T-helper 2 cell treated with Interferon-gamma antibody and Interleukin-4, amounts not matched to agents 5 μg/mL and 100 μg/mL, for 36 hours (primary cell): Measurements from ENCODE around the gene UCN.
"Not testable (repeated sequence)": the region's sequence is repeated elsewhere in the genome, so short reads cannot be mapped to it uniquely, and the experiment has no call there.

Experiments
- DNase-seq: peaks from one replicate; pipeline ENCODE4 v3.0.0; 2021; ENCODE audit warnings: low spot score
- H3K27ac Mint-ChIP-seq: one replicate; pipeline ENCODE4 v1.8.0; 2021; ENCODE audit warnings: mild to moderate bottlenecking, mixed read lengths
- H3K27me3 Mint-ChIP-seq: one replicate; pipeline ENCODE4 v1.8.0; 2021; ENCODE audit warnings: low read depth, mixed read lengths
- H3K36me3 Mint-ChIP-seq: one replicate; pipeline ENCODE4 v1.8.0; 2021; ENCODE audit warnings: low read depth, mixed read lengths
- H3K4me1 Mint-ChIP-seq: one replicate; pipeline ENCODE4 v1.8.0; 2021; ENCODE audit warnings: low read depth, mixed read lengths
- H3K4me3 Mint-ChIP-seq: one replicate; pipeline ENCODE4 v1.8.0; 2022; ENCODE audit warnings: mild to moderate bottlenecking, moderate library complexity, mixed read lengths
- H3K9me3 Mint-ChIP-seq: one replicate; pipeline ENCODE4 v1.8.0; 2021; ENCODE audit warnings: mixed read lengths

UCN gene, protein sequence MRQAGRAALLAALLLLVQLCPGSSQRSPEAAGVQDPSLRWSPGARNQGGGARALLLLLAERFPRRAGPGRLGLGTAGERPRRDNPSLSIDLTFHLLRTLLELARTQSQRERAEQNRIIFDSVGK

DNA sequence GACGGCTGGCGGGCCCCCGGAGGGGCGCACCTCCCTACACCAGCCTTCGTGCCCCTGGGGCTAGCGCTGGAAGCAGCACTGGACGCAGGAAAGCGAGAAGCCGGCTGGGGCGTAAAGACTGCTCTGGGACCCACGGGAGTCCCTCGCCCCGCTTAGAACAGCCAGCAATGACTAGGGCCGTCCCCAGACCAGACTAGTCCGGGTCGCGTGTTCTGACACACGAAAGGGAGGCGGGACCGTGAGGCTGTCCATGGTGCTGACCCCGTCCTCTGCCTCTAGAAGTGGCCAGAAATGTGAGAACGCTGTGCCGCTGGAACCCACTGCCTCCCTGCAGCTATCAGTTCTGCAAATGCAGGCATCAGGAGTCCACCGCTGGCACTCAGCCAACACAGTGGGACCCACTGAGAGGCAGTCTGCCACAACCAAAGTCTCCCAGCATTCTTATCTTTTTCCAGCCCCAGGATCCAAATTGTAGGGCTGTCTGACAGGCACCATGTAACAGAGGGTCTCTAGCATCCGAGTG is at the start of gene UCN:
Gene UCN (minus strand): TSS at position 87 of the 523 bp plus-strand sequence. CDS start 550 bp downstream, outside the sequence.
- Mint-ChIP-seq H3K36me3 (peaks cover 11% of the 10 kb centered on the region), H3K27me3 (peaks cover 21% of the 10 kb centered on the region), H3K9me3 (no peaks in the 10 kb centered on the region), H3K4me3 (no peak within 1 kb of the TSS), H3K27ac (no peak within 1 kb of the TSS), H3K4me1 (peaks cover 3% of the 10 kb centered on the region)
- no peak for DNase-seq

DNA sequence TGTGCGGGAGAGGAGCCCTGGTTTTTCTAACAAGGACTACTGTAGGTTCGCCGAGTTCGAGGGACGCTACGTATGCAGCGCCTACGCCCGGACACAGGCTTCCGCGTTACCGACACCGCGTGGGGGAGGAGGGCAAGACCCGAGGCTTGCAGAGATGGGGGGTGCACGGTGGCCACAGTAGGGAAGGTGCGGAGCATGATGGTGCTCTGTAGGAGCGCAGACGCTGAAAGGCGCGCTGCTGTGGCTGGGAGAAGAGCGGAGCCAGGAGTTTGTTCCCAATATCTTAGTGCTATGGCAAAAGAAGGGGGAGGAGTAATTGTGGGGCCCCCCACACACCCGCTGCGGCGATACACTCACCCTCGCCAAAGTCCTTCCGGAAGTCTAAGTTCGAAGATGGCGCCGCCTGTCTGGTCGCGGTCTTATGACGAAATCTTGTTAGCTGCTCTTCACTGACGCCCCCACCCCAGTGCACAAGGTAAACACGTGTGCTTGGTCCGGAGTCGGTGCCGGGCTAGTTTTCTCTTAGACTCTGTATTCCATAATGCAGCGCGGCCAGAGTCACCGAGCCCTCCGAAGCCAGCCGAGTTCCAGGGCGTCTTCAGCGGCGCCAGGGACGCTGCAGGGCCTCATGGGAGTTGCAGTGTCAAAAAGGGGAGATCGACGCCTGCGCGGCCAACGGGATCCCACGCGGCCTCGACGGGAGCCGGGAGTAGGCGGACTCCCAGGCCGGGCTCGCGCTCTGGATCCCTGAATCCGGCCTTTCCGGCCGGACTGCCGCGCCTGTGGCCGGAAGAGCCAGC is 48.3 kb upstream of the UCN start, which contains the start of gene GTF3C2:
Gene GTF3C2 (minus strand): TSS at position 383 of the 800 bp plus-strand sequence. CDS start 13,210 bp downstream, outside the sequence.
- peak within 1 kb of the TSS; percentile 99 for H3K4me3 Mint-ChIP-seq
- peak; percentile 94 for DNase-seq
- H3K36me3 Mint-ChIP-seq = peaks cover 14% of the 10 kb centered on the region
- H3K27me3 Mint-ChIP-seq = no peaks in the 10 kb centered on the region
- H3K4me1 Mint-ChIP-seq = peaks cover 37% of the 10 kb centered on the region
- no peaks in the 10 kb centered on the region for H3K9me3 Mint-ChIP-seq
- H3K27ac Mint-ChIP-seq = peak within 1 kb of the TSS; percentile 98

DNA sequence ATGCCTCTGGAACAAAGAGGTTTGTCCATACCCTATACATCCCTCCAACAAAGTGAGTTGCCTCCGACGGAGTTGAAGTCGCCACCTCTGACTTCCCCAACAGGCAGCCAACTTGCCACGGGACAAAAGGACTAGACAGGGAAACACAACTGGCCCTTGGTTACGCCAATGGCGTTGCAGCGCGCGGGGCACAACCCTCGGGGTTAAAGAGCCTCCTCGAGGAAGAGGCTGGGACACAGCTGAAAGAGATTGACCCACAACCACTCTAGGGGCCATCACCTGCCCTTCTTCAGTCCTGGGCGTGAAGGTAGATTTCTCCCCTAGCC is 47.8 kb upstream of the UCN start:
- peak overlapping the region; percentile 99 for H3K4me3 Mint-ChIP-seq
- no peaks in the 10 kb centered on the region for H3K9me3 Mint-ChIP-seq
- H3K4me1 Mint-ChIP-seq = peaks cover 39% of the 10 kb centered on the region
- H3K36me3 Mint-ChIP-seq = peaks cover 14% of the 10 kb centered on the region
- no peak for DNase-seq
- H3K27ac Mint-ChIP-seq = peak overlapping the region; percentile 98
- H3K27me3 Mint-ChIP-seq = no peaks in the 10 kb centered on the region

DNA sequence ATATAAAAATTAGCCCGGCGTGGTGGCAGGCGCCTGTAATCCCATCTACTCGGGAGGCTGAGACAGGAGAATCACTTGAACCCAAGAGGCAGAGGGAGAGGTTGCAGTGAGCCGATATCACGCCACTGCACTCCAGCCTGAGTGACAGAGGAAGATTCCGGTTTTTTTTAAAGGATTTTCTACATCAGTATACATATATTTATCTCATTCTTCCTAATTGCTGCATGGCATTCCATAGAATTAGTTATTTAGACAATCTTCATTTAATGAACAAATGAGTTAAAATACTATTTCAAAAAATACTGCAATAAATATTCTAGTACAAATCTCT is 46.3 kb upstream of the UCN start:
- Mint-ChIP-seq H3K36me3 (peaks cover 20% of the 10 kb centered on the region), H3K4me3 (peak overlapping the region; percentile 99), H3K27ac (no peak overlapping the region), H3K27me3 (no peaks in the 10 kb centered on the region), H3K9me3 (no peaks in the 10 kb centered on the region), H3K4me1 (peaks cover 39% of the 10 kb centered on the region)
- no peak for DNase-seq

DNA sequence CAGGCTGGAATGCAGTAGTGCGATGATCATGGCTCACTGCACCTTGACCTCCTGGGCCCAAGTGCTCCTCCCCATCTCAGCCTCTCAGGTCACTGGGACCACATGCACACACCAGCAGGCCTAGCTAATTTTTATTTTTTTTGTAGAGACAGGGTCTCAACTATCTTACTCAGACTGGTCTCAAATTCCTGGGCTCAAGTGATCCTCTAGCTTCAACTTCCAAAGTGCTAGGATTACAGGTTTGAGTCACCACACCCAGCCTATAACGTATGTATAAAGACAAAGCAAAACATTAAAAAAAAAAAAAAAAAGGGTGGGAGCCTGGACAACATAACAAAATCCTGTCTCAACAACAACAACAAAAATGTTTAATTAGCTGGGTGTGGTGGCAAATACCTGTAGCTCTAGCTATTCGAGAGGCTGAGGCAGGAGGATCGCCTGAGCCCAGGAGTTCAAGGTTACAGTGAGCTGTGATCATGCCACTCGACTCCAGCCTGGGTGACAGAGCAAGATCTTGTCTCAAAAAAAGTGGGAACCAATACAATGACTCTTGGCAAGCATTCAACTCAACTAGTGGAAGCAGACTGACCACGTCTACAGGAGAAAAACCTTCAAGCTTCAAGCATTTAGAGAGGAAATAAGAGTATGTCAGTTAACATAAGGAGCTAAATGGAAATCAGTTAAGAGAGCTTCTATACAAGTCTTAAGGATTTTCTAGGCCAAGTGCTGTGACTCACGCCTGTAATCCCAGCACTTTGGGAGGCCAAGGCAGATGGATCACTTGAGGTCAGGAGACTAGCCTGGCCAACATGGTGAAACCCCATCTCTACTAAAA is 45.7 kb upstream of the UCN start:
- peaks cover 21% of the 10 kb centered on the region for H3K36me3 Mint-ChIP-seq
- no peak overlapping the region for H3K27ac Mint-ChIP-seq
- H3K4me3 Mint-ChIP-seq = peak overlapping the region; percentile 48
- no peaks in the 10 kb centered on the region for H3K27me3 Mint-ChIP-seq
- DNase-seq = no peak
- peaks cover 39% of the 10 kb centered on the region for H3K4me1 Mint-ChIP-seq
- no peaks in the 10 kb centered on the region for H3K9me3 Mint-ChIP-seq

DNA sequence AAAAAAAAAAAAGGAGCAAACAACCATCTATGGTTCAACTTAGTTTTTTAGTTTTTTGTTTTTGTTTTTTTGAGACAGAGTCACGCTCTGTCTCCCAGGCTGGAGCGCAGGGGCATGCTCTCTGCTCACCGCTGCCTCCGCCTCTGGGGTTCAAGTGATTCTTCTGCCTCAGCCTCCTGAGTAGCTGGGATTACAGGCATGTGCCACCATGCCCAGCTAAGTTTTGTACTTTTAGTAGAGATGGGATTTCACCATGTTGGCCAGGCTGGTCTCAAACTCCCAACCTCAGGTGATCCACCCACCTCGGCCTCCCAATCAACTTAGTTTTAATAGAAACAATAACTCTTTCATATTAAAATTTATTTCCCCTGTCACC is 45.1 kb upstream of the UCN start:
- H3K27me3 Mint-ChIP-seq, H3K4me3 Mint-ChIP-seq, H3K27ac Mint-ChIP-seq, DNase-seq, H3K9me3 Mint-ChIP-seq: not testable (repeated sequence)
- H3K36me3 Mint-ChIP-seq = peaks cover 23% of the 10 kb centered on the region
- peaks cover 36% of the 10 kb centered on the region for H3K4me1 Mint-ChIP-seq

DNA sequence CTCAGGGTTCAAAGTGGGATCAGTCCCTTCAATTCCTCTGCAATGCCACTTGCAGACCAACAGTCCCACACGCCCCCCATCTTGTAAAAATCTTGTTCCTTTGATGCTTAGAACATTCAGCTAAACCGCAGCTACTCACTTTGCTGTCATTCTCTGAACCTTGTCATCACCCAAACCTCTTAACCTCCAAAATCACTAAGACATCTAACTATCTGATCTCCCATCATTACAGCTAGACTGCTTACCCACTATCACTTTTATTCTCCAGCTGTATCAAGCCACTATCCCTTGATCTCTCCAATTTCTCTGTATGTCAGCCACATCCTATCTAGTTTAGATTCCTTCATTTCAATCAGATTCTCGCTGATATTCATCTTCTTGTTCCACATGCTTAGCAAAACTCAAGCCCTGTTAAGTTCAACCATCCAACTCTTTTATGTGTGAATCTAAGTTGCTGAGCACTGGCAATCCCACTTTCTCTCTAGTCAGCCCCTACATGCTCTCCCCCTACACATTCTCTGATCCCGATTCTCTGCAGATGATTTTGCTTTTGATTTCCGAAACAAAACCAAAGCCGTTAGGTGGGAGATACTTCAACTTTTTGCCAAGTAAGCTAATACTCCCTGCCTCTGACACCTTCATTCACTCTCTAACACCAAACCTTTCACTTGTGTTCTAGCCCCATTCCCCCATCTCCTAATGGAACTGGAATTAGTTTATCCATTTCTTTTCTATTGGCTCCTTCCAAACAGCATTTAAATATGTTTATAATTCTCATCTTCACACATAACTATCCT is 43.8 kb upstream of the UCN start:
- Mint-ChIP-seq H3K27me3 (no peaks in the 10 kb centered on the region), H3K9me3 (no peaks in the 10 kb centered on the region), H3K36me3 (peaks cover 27% of the 10 kb centered on the region), H3K27ac (peak overlapping the region; percentile 66), H3K4me3 (peak overlapping the region; percentile 34), H3K4me1 (peaks cover 28% of the 10 kb centered on the region)
- peak; percentile 27 for DNase-seq

DNA sequence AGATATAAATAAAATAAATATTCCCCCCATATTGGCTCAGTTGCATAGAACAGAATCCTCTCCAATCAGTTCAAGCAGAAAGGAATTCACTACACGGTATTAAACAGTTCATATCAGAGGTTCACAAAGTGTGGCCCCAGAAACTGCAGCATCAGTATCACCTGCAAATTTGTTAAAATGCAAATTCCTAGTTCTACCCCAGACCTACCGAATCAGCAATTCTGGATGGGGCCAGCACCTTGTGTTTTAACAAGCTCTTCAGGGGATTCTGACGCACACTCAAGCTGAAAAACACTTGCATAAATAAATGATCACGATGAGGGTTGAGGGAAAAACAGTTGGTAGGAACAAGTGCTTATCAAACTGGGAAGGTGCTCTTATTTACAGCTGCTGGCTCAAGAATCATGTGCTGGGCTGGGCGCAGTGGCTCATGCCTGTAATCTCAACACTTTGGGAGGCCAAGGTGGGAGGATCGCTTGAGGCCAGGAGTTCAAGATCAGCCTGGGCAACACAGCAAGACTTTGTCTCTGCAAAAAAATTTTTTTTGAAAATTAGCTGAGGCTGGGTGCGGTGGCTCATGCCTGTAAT is 42.0 kb upstream of the UCN start:
- Mint-ChIP-seq H3K36me3 (peaks cover 28% of the 10 kb centered on the region), H3K4me1 (peaks cover 22% of the 10 kb centered on the region), H3K27me3 (no peaks in the 10 kb centered on the region), H3K27ac (no peak overlapping the region), H3K9me3 (no peaks in the 10 kb centered on the region), H3K4me3 (no peak overlapping the region)
- no peak for DNase-seq

DNA sequence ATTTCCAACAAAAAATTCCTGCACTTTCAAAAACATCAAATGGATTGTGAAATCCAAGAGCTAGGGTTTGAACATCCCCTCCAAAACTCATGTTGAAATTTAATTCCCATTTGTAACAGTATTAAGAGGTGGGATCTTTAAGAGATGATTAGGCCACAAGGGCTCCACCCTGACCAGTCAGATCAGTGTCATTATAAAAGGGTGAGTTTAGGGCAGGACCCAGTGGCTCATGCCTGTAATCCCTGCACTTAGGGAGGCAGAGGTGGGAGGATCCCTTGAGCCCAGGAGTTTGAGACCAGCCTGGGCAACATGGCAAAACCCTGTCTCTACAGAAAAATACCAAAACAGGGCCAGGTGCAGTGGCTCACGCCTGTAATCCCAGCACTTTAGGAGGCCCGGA is 39.4 kb upstream of the UCN start:
- Mint-ChIP-seq H3K4me1 (peaks cover 11% of the 10 kb centered on the region), H3K4me3 (no peak overlapping the region), H3K27ac (no peak overlapping the region), H3K36me3 (peaks cover 27% of the 10 kb centered on the region), H3K9me3 (no peaks in the 10 kb centered on the region), H3K27me3 (no peaks in the 10 kb centered on the region)
- no peak for DNase-seq

DNA sequence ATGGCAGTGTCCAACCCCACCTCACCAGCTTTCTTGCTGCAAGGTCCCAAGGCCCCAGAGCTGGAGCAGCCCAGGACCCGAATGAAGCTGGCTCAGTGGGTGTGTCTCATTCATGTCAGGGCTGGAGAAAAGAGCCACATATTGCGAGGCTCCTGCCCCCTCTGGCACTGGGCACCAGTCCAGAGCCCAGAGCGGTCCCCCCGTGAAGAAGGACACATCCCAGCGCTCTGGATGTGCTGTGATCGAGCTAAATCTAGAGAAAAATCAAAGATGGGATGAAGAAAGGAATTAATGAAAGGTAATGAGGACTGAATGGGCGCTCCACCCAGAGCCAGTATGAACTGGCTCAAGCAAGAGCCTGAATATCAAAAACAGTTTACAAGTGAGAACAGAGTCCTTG is 27.9 kb upstream of the UCN start:
- no peak overlapping the region for H3K4me3 Mint-ChIP-seq
- H3K9me3 Mint-ChIP-seq = no peaks in the 10 kb centered on the region
- H3K36me3 Mint-ChIP-seq = peaks cover 49% of the 10 kb centered on the region
- no peaks in the 10 kb centered on the region for H3K27me3 Mint-ChIP-seq
- H3K4me1 Mint-ChIP-seq = no peaks in the 10 kb centered on the region
- no peak overlapping the region for H3K27ac Mint-ChIP-seq
- no peak for DNase-seq

DNA sequence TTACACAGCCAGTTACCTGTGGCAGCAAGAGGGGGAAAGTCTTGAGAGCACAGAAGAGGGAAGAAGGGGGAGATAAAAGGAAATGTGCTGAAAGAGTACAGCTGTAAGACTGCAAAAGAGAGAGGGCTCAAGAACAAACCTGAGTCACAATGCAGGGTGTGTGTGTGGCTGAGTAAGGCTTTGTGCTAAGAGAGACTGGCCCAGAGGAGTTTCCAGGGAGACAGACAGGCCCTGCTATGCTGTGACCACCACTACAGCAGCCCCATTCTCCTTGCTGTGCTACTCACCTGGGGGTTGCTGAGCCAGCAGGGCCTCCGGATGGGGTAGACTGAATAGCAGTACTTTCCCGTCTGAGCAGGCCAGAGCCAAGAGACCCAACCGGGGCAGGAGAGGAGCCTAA is 27.1 kb upstream of the UCN start:
- no peak for DNase-seq
- Mint-ChIP-seq H3K27ac (no peak overlapping the region), H3K4me3 (no peak overlapping the region), H3K9me3 (no peaks in the 10 kb centered on the region), H3K27me3 (no peaks in the 10 kb centered on the region), H3K36me3 (peaks cover 44% of the 10 kb centered on the region), H3K4me1 (no peaks in the 10 kb centered on the region)

DNA sequence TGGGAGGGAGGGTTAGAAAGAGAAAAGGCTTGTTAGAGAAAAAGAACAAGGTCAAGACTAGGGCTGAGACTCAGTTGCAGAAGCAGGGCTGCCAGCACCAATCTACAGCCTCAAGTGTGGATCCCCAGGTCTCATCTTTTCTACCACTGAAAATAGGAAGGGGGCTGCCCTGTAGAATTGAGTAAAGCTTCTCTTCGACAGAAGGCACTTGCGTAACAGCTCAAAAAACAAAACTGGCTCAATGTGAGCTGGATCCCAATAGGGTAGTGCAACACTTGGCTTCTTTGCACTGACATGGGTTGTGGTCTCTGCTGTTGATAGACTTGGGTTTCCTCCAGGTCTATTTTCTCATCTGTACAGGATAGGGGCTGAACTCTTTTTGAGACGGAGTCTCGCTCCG is 16.5 kb upstream of the UCN start:
- peaks cover 37% of the 10 kb centered on the region for H3K36me3 Mint-ChIP-seq
- no peak overlapping the region for H3K4me3 Mint-ChIP-seq
- no peaks in the 10 kb centered on the region for H3K27me3 Mint-ChIP-seq
- no peak overlapping the region for H3K27ac Mint-ChIP-seq
- H3K9me3 Mint-ChIP-seq = no peaks in the 10 kb centered on the region
- peaks cover 15% of the 10 kb centered on the region for H3K4me1 Mint-ChIP-seq
- no peak for DNase-seq

DNA sequence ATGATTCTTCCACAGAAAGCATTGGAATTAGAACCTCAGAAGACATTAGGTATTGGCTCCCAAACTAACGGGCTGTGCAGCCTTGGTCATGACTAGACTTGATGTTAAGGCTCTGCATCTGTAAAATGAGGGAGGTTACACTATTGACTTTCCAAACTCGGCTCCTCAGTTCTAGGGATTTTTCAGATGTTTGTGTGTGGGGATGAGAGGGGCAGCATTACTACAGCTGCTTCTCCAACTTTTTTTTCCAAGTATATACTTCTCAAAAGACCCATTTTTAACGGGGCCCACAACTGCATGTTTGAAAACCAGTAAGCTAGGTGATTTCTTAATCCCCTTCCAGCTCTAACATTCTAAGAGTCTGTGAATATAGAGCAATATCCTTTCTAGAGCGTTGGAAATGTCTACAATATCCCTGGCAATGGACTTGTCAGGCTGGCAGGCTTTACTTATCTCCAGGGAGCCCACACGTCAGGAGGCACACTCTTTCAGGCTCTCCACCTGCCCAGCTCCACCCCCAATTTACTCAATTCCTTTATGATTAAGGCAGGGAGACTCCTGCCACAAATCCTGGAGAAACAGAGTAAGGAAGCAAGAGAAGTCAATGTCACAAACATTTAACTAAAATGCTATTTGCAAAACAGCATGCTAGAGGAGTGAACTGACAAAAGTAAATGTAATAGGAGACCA is 15.5 kb upstream of the UCN start:
- no peak for DNase-seq
- peaks cover 15% of the 10 kb centered on the region for H3K4me1 Mint-ChIP-seq
- H3K9me3 Mint-ChIP-seq = no peaks in the 10 kb centered on the region
- H3K27me3 Mint-ChIP-seq = no peaks in the 10 kb centered on the region
- peaks cover 32% of the 10 kb centered on the region for H3K36me3 Mint-ChIP-seq
- peak overlapping the region; percentile 97 for H3K27ac Mint-ChIP-seq
- H3K4me3 Mint-ChIP-seq = peak overlapping the region; percentile 99
